Cardiac fibroblast (primary cell): Measurements from ENCODE around the gene OSTM1.
"Not testable (repeated sequence)": the region's sequence is repeated elsewhere in the genome, so short reads cannot be mapped to it uniquely, and the experiment has no call there.

Experiments used
- DNase-seq, 2 donors: peaks; one replicate each; pipeline versions ENCODE4 v3.0.0 to v3.0.0-alpha.2; 2010; ENCODE audit warnings: low read depth in 2 of 2
- H3K4me3 ChIP-seq, 2 donors: replicated peaks in 1 of 2; 1 replicate in 1 of 2; 2 replicates in 1 of 2; pipeline ENCODE4 v1.5.1; 2011; ENCODE audit warnings: low read depth in 2 of 2, low read length in 2 of 2, mild to moderate bottlenecking in 2 of 2, moderate library complexity in 1 of 2
- TF ChIP-seq, protein P1 (sequence below): IDR thresholded peaks from one replicate; pipeline ENCODE4 v1.5.1; 2011; ENCODE audit warnings: low read depth, mild to moderate bottlenecking, low read length, inconsistent platforms

OSTM1 gene

GRCh38 chr6:108027594-108027993 is 46.9 kb downstream of the OSTM1 start:
- H3K4me3 ChIP-seq = no peak overlapping the region
- TF ChIP-seq, protein P1, sequence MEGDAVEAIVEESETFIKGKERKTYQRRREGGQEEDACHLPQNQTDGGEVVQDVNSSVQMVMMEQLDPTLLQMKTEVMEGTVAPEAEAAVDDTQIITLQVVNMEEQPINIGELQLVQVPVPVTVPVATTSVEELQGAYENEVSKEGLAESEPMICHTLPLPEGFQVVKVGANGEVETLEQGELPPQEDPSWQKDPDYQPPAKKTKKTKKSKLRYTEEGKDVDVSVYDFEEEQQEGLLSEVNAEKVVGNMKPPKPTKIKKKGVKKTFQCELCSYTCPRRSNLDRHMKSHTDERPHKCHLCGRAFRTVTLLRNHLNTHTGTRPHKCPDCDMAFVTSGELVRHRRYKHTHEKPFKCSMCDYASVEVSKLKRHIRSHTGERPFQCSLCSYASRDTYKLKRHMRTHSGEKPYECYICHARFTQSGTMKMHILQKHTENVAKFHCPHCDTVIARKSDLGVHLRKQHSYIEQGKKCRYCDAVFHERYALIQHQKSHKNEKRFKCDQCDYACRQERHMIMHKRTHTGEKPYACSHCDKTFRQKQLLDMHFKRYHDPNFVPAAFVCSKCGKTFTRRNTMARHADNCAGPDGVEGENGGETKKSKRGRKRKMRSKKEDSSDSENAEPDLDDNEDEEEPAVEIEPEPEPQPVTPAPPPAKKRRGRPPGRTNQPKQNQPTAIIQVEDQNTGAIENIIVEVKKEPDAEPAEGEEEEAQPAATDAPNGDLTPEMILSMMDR = no peak
- peak; percentile 8 to 15 for DNase-seq

DNA sequence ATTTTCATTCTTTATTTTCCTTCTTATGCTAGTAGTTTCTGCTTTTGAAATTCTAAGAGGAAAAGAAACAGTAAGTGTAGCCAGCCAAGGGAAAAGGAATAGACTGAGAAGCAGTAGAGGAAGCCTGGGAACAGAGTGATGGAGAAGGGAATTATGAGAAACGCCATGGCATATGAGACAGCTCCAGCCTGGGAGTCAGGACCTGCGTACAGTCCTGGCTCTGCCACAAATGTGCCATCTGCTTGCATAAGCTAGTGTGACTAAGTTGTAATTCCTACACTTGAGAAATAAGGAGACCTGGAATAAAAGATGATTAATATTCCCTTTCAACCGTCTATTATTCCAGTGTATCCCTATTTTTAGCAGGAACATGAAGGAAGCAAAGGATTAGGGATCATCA is 47.5 kb downstream of the OSTM1 start:
- no peak overlapping the region for H3K4me3 ChIP-seq
- DNase-seq = no peak
- TF ChIP-seq, protein P1 = no peak

DNA sequence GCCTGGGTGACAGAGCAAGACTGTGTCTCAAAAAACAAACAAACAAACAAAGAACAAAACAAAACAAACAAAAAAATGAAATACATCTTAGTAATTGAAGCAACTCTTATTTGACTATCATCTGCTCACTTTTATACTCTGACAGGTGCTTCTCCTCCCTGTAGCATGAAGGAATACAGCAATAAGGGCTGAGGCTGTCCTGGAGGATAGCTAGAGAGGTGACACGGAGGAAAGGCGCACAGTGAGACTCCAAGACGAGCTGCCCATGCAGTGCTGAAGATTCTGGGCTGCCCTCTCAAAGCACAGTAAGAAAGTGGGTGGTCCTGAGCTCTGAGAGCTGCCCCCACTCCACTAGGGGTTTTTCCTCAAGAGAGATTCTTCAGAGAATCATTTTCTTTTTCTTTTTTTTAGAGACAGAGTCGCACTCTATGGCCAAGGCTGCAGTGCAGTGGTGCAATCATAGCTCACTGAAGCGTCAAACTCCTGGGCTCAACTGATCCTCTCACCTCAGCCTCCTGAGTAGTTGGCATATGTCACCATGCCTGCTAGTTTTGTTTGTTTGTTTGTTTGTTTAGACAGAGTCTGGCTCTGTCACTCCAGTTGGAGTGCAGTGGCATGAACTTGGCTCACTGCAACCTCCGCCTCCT is 50.0 kb downstream of the OSTM1 start:
- H3K4me3 ChIP-seq = no peak overlapping the region
- TF ChIP-seq, protein P1 = no peak
- no peak for DNase-seq

- DNase-seq = no peak
- TF ChIP-seq, protein P1 = no peak
- no peak overlapping the region for H3K4me3 ChIP-seq
These were observed 53.9 kb downstream of the OSTM1 start for GRCh38 chr6:108020472-108021116.

DNA sequence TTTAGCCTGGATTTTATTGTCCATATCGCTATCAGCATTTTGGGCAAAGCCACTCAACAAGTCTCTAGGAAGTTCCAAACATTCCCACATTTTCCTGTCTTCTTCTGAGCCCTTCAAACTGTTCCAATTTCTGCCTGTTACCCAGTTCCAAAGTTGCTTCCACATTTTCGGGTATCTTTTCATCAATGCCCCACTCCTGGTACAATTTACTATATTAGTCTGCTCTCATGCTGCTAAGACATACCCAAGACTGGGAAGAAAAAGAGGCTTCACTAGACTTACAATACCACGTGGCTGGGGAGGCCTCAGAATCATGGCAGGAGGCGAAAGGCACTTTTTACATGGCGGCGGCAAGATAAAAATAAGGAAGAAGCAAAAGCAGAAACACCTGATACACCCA is 58.3 kb downstream of the OSTM1 start:
- DNase-seq = not testable (repeated sequence)

GRCh38 chr6:108013787-108014439 is 60.6 kb downstream of the OSTM1 start:
- TF ChIP-seq, protein P1 = no peak
- DNase-seq = no peak
- H3K4me3 ChIP-seq = no peak overlapping the region

More for the DNA sequence above, 58.3 kb downstream of the OSTM1 start:
- not testable (repeated sequence) for H3K4me3 ChIP-seq

DNA sequence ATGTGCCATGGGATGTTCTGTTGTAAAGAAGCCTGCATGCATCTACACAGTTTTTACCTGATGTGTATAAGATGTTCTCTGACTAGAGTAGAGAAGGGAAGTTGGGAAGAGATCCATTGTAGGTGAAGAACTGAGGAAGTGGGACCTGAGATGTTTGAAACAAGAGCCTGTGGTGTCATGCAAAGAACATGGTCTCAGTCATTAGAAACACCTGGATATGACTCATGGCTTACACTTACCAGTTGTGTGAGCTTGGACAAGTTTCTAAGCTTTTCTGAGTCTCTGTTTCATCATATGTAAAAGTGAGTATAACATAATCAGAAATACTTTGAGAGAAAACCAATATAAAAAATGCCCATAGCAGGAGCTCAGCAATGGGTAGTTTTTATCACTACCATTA is 64.6 kb downstream of the OSTM1 start:
- DNase-seq = no peak
- H3K4me3 ChIP-seq = no peak overlapping the region
- TF ChIP-seq, protein P1 = no peak

- DNase-seq, H3K4me3 ChIP-seq: not testable (repeated sequence)
These were observed 65.3 kb downstream of the OSTM1 start for GRCh38 chr6:108009258-108009657.
